HG03575 (cell line): ENCODE results near the gene NRF1.

ENCODE experiments used
- ATAC-seq: cut with Tn5 transposase; IDR thresholded peaks from one replicate; pipeline ENCODE4 v1.9.1; 2021; ENCODE audit not compliant: unreplicated experiment, insufficient number of reproducible peaks, low FRiP score; ENCODE audit errors: extremely low read depth

The NRF1 gene

DNA sequence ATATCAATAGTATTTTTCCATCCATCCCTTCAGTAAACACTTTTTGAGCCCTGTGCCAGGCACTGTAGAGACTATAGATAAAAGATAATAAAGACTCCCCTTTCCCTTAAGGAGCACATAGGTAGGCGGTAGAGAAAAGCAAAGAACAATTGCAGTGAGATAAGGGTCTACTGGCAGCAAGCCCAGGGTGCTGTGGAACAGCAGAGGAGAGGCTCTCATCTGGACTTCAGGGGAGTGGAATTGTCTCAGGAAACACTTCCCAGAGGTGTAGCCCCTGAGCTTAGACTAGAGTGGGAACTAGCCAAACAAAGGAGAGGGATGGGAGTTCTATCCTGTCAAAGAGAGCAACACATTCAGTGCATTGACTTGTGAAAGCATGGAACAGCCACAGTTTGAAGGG lies 102.0 kb downstream of the NRF1 start:
- ATAC-seq, result no peak

DNA sequence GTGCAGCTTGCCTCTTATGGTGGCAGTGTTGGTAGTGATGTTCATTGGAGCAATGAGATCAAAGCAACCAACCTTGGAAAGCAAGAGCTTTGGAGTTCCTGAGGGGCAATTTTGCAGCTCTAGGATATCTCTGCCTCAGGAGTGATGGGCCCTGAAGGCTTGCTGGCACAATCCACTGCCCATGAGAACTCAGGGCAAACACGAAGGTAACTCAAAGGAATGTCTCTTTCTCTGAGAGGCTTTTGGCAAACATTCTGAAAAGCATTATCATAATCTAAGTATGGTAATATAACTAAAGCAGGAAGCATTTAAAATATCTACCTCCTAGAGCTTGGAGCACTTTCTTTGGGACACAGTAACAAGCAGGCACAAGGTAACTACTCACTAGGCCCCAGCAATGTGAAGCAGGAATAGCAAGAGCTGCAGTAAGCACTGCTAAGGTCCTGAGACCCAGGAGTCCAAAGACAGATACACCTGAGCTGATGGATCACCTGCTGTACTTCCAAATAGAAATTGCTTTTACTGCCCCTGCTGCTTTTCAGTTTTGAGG lies 103.1 kb downstream of the NRF1 start:
- no peak for ATAC-seq

DNA sequence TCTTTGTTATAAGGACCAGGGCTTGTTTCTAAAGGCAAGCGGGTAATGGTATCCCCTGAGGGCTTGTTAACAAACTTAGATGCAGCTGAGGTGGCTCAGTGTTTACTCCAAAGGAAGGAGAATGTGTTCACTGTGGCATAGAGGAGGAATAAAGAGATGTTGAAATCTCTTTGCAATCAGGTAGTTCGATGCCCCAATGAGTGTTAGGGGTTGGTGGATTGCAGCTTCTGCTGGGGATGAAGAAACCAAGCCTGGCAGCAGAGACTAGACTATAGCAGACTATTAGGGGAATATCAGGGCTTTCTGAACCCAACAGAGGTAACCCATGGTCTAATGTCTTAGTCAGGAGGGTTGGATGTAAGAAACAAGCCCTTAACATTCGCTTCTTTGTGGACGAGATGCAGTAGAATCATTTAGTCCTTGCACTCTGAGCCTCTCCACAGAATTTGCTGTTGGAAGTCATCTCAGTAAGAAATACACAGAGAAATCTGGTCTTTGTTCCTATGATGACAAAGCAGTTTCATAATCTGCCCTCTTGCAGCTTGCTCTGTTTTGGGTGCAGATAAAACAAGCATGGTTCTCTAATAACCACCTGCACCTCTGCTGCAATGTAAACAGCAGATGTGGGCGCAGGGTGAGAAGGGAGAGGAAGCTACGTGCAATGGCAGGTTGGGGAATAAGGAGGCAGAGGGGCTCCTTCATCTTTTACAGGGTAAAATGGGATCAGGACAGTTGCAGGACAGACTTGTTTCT lies 108.6 kb downstream of the NRF1 start:
- ATAC-seq, result no peak

DNA sequence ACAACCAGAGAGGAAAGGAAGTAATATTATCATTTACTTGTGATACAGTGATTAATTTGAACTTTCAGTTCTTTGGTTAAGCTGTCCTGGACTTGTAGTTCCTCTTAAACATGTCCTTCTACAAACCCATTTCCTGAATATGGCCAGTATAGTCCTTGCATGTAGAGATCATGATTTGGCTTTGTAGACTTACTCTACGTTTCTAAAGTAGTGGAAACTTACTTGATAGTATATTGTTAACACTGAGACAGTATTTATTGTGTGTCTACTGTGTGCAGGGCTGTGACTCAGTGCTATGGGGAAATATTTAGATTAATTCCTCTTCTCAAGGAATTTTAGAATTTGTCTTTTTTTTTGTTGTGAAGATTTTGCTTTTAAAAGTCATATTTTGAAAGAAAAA lies 109.5 kb downstream of the NRF1 start:
- ATAC-seq, result no peak

DNA sequence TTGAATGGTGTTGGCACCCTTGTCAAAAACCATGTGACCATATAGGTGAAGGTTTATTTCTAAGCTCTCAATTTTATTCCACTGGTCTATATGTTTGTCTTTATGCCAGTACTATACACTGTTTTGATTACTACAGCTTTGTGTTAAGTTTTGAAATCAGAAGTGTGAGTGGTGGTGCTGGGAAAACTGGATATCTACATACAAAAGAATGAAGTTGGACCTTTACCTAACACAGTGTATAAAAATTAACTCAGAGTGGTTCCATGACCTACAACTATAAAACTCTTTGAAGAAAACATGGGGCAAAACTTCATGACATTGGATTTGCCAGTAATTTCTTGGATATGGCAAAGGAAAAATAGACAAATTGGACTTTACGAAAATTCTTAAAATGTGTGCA lies 112.2 kb downstream of the NRF1 start:
- ATAC-seq, result no peak

DNA sequence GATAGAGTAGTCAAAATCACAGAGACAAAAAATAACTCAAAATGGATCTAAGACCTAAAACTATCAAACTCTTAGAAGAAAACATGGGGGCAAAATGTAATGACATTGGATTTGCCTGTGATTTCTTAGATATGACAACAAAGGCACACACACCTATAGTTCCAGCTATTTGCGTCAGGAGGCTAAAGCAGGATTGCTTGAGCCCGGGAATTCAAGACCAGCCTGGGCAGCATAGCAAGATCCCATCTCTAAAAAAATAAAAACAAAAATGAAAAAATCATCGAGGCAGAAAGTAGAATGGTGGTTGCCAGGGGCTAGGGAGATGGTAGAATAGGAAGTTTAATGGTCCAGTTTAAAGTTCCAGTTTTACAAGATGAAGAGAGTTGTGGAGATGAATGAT lies 113.3 kb downstream of the NRF1 start:
- ATAC-seq, result no peak

DNA sequence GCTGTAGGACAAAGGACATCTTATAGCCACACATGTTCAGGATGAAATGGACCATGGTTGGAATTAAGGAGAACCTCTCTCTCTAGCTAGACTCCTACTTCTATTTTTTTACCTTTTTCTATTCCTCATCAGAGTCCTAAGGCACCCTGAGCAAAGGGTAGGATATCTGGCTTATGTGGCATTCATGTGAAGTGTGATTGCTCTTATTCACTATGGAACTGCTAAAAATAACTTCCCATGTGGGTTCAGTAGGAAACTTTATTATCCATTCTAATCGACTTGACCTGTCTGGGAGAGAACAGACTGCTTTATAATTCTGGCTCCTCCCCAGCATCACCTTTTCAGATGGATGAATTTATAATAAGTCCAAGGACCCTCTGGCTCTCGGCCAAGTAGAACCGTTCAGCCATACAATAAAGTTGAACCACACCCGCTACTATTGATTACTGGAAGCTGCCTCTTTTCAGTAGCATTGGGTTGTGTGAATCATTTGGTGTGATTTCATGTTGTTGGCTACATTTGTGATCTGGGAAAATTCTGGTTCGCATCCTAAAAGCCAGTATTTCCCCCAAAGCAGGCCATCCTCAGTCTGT lies 117.5 kb downstream of the NRF1 start:
- ATAC-seq, result no peak

DNA sequence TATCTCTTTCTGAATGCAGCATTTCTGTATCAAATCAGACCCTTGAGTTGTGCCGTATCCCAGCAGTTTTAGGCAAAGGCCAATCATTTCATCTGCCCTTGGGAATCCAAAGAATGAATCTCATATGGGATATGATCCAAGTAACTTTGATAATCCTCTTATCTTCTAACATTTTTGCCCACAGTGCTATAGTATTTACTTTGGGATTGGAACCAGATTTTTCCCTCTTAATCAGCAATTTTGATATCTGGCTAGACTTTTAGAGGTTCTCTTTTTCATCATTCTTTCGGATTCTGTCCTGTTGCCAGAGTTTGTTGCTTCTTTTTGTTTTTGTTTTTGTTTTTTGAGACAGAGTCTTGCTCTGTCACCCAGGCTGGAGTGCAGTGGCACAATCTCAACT lies 118.0 kb downstream of the NRF1 start:
- ATAC-seq, result no peak

DNA sequence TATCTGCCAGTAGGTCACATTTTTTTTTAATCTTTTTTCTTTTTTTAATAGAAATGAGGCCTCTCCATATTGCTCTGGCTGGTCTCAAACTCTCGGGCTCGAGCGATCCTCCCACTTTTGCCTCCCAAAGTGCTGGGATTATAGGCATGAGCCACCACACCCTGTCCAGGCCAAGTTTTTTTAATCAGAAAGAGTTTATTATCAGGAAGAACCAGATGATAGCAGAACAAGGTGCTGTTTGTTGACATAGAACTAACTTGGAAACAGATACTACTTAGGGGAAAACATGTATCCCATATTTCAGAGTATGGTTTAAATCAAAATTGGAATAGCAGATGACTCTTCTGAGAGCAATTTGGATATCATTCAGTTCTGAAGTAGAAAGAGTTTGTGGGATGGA lies 118.6 kb downstream of the NRF1 start:
- no peak for ATAC-seq

DNA sequence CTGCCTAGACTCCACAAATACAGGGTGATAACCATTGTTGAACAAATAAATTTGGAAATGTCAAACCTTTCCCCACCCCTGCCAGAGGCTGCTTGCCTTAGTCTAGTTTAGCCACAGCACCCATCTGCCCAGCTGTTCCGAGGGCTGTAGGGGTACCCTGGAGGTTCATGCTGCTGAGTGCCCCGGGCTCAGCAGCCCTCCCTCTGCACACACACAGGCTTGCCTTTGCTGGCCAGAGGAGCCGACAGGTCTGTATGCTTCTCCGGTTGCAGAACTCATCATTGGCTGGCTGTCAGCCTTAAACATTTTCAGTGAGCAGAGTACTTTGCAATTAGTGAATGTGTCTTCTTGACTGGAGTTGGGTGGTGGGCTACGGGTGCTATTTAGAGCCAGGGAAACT lies 122.9 kb downstream of the NRF1 start:
- ATAC-seq, result no peak

DNA sequence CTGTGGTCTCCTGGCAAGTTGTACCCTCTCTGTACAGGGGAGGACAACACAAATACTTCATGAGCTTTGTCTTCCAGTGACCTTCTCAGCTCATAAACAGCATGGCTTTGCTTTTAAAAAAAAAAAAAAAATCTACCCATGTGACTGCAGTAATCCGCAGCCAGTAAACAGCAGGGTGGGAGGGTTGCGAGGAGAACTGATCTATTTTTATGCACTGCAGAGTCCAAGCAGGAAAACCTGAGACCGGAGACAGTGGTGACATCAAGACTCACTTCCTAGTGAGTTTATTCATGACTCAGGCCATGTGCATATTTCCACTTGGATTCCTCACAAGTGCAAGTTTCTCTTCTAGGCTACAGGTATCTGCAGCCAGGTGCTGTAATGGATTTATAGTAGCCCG lies 127.9 kb downstream of the NRF1 start:
- no peak for ATAC-seq

DNA sequence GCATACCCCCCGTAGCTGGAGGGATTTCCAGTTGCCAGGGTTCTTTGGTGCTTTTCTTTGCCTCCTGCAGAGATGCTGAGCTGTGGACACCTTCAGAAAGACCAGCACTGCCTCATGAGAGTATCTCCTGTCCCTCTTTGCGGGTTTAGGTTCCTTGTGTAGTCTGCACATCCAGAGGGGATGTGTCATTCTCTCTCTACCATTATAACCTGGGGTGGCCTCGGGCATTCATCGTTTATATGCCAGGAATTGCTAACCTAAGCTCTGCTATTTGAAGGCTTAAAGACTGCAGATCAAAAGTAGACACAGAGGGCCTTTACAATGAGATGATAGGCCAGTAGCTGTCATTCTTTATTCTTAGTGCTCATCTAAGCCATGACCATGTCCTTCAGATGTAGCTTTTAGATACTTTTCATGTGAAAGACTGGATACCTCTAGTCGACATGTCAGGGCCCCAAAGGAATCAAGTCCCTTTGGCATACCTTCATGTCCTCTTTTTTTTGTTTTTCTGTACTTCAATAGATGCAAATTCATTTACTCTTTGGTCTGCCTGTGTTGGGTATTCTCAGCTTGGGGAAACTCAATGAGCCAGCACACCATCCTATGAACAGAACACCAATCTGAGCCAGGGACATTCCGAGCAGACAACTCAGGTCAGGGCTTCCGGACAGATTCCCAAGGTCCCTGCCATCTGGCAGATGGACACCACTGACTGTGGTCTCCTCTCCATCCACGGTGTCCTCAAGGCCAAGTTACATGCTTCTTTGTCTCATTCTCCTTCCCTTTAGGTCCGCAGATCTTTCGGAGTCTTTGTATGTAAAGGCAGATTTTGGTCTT lies 129.3 kb downstream of the NRF1 start:
- no peak for ATAC-seq

DNA sequence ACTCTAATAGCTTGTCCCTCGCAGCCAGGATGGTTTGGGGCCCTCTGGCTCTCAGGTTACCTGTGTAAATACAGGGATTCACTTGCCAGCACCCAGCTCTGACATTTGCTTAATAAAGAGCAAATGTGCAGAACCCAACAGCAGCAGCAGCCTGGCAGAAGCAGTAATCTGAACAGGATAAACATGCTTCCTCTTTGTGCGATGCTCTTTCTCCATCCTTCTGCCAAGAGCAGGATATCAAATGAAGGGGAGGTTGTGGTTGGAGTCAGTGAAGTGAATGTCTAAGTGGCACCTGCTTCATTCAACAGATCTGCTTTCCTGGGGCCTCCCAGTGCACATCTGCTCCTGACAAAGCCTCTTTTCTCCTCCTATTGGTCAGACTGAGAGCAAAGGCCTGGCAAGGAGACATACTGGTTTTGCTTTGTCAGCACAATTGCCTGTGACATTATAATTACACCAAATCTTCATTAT lies 130.3 kb downstream of the NRF1 start:
- no peak for ATAC-seq

DNA sequence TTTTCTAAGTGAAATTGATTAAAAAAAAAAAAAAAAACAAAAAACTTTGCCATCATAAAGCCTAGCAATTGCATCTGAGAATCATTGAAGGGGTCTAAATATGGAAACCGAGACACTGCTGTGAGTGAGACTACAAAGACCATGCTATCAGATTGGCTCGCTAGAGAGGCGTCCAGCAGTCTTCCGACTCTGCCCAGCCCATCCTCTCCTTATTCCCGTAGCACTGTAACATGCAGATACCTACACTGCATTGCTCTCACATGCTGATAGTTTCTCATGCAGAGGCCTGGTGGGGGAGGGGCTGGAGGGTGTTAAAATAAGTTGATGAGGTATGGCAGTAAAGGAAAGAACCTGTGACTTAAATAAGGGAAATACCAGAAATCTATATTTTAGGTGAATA lies 130.7 kb downstream of the NRF1 start:
- ATAC-seq, result no peak

DNA sequence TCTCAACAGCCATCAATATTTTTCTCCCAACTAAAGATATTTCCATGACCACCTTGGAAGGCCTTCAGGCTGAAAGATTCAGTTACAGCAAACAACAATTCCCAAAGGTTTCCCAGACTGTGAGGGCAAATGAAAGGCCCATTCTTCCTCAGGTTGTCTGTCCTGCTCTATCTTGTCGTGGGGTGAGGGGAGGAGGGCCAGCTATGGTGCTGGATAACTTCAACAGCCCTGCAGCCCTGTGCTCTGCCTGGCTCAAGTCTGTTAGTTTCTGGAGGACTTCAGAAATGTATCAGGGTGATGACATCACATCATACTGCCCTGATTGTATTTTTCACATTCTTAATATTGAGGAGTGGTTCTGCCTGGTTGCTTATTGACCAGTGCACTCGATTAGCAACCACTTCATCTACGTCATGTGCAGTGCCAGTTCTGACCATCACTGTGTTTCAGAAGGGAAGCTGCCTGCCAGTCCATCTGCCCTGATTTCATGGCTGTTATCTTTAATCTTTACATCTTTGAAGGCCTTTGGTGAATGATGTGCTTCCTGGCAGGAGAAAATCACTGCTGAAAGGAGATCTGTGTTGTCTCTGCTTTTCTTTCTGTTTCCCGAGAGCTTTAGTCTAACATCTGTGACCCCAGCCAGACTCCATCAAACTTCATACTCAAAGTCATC lies 135.5 kb downstream of the NRF1 start:
- ATAC-seq, result no peak

DNA sequence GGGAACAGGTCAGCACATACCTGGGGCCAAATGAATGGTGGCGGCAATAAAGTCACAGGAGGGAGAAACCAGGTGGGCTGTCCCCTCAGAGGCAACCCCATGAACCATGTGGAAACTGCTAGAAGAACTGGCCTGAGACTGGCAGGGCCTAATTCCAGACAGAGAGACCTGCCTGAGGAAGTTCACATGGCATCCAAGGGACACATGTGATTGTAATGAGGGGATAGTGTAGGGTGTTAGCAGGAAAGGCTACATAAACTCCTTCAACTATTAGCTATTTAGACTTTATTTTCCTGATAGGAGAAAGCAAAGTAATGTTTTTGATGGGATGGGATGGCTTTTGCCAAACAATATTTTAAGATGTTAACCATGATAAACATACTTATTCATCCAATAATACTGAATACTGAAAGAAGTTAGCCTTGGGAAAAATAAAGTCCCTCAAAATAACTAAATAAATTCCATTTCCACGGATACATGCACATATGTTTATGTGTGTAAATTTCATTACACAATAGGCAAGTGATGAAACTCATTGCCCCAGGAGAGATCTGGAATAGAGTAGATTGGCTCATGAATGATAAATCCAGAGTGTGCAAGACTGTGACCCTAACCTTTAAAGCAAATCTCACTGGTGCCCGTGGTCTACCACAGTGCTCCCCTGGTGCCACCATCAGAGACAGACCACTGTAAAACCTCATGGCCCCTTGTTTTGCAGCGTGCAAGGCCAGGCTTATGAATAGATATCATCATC lies 137.0 kb downstream of the NRF1 start:
- no peak for ATAC-seq

DNA sequence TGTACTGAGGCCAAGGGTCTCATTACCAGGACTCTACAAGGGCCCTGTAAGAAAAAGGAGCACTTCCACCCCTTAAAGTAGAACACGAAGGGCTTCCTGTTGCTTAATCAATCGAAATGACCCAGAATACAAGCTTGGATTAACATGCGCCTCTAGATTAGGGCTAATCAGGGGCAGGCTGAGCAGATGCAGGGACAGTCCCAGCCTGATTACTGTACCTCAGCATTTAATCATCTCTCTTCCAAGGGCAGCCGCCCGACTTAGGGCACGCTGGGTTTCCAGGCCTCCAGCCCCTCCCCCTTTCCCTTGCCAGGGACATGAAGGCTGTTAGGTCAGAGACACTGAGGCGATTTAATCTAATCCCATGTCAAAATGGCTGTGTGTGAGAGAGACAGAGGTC lies 138.6 kb downstream of the NRF1 start:
- ATAC-seq, result no peak

DNA sequence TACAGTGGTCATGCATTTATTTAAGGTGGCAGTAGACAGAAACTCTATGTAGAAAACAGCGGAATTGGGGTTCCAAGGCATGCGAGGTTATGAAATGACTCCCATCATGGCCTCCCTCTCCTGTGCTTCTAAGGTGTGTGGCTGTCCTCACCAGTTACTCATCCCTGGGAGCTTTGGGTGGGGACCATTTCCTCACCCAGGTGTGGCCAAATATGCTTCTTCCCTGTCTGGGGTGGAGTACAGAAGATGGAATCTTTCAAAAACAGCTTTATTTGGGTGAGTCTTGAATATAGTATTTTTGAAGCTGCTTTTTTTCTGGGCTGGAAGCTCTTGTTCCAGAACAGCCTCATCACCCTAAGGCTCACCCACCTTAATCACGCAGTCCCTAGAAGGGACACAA lies 139.0 kb downstream of the NRF1 start:
- ATAC-seq, result no peak

DNA sequence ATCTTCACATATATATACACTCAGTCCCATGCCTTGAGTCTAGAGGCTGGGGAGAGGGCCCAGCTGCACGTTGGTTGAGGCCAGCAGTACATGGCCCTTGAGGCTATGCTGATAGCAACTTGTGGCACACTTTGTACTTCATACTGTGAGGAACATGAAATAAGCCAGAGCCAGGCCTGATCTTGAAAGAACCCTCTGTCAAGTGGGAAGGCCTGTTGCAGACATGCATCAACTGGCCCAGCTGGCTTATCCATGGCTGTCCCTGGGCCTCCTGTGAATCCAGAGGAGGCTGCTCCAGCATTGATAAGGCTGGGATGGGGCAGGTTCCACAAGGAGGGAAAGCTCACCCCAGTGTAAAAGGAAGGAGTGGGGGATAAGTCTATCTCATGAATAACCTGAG lies 140.4 kb downstream of the NRF1 start:
- no peak for ATAC-seq
